Activated CD4-positive, alpha-beta T cell treated with anti-CD3 and anti-CD28 coated beads, Interleukin-10, Interleukin-2, amounts not matched to agents 100 ng/mL and 50 ng/mL, durations not matched to agents 16 hours and 8 hours (primary cell): ENCODE data around the gene UBE2J1.
"Not testable (repeated sequence)": the region's sequence is repeated elsewhere in the genome, so short reads cannot be mapped to it uniquely, and the experiment has no call there.

Experiments
- DNase-seq: peaks from one replicate; pipeline ENCODE4 v3.0.0-alpha.2; 2020

The UBE2J1 gene, protein sequence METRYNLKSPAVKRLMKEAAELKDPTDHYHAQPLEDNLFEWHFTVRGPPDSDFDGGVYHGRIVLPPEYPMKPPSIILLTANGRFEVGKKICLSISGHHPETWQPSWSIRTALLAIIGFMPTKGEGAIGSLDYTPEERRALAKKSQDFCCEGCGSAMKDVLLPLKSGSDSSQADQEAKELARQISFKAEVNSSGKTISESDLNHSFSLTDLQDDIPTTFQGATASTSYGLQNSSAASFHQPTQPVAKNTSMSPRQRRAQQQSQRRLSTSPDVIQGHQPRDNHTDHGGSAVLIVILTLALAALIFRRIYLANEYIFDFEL

DNA sequence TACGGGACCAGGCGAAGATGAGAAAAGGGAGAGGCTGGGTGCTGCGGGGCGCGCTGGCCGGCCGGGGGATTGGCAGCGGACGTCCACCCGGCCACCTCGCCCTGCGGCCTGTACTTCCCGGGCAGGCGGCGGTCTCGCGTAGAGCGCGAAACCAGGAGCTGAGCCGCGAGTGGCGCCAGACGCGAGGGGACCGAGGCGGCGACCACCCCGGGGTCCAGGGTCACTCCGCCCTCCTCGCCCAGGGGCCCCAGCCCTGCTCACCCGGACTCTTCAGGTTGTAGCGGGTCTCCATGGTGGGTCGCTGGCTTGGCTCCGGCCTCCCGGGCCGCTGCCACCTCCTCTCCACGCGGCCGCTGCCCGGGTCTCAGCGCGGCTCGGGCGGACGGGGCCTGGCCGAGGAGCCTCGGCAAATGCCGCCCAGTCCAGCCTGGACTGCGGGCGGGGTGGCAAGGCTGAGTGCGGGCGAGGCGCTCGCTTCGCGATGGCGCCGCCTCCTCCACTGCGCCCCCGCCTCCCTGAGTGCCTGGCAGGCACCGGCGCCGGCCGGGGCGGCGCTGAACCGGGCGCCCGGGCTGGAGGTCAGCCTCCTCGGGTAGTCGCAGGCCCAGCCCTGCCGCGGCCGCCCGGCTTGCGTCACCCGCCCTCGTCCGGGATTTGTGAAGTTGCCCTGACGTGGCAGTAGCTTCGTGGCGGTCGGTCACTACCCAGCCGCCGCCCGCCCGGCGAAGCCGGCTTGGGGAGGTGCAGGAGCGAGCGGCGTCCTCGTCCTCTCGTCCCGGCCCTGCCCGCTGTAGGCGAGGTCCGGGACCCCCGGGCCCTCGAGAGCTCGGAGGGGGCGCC, at the start of gene UBE2J1:
Gene UBE2J1 (minus strand): TSS at position 445 of the 840 bp plus-strand sequence. CDS start 153 bp downstream, at position 292.
- peak; percentile 88 for DNase-seq

DNA sequence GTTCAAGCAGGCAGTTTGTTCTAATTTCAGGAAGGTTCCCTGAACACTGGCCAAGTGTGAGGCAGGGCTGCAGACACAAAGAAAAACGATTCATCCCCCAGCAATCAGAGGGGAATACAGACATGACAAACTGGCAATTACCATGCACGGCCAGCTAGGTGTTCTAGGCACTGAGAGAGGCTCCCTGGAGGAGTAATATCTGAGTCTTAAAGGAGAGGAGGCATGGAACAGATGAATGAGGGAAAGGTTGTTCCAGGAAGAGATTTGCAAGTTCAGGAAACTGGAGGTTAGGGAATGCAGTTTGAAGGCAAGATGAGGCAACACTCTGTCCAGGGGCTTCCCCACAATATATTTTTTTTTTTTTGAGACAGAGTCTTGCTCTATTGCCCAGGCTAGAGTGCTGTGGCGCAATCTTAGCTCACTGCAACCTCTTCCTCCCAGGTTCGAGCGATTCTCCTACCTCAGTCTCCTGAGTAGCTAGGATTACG, 48.4 kb upstream of the UBE2J1 start:
- no peak for DNase-seq

DNA sequence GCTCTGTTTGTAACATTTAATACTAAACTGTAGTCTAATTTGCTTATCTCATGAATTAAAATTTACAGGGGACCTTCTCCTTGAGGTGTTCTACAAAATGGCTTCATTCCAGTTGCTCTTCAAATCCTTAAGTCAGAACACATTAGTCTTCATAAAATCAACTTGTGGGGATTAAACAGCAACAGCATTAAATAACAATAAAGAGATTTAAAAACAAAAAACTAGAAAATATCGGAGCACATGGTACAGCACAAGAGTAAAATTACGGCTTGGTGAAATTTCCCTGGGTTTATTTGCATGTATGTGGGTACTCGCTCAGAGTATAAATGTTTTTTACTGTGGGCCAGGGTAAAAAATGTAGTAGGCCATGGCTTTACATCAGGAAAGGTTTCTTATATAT, 47.5 kb upstream of the UBE2J1 start:
- DNase-seq, result no peak

DNA sequence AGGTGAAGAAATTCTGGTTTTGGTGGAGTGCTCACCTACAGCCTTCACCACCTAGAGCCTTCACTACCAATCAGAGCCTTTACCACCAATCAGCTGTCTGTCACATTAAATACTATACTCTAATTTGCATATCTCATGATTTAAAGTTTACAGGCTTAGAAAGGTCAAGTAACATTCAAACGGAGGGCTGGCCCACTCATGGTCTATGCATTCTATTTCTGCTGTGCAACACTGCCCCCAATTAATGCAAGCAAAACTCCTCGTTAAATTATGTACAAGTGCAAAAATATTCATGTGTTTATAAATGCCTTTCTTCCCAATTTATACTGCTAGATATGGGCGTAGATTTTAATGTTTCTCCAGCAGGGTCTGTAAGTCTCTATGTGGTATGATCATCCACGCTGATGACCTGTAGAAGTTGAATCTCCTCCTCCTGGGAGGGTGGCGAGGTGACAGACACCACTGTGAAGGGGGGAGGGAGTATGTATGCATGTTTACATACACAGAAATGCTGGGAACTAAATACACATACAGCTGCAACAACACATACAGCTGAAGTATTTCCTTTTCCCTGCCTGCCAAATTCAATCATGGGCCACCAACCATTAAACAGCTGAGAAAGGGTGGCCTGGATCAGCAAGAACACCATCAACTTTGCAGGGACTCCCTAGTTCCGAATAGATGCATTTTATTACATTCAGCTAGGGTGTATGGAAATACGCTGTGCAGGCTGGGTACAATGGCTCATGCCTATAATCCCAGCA, 46.4 kb upstream of the UBE2J1 start:
- DNase-seq, result no peak

DNA sequence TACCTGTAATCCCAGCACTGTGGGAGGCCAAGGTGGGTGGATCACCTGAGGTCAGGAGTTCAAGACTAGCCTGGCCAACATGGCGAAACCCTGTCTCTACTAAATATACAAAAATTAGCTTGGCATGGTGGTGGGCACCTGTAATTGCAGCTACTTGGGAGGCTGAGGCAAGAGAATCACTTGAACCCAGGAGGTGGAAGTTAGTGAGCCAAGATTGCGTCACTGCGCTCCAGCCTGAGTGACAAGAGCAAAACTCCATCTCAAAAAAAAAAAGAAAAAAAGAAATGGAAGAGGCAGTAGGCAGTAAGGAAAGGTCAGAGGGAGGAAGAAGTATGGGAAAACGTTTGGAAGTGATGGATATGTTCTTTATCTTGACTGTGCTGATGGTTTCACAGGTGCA, 45.4 kb upstream of the UBE2J1 start:
- not testable (repeated sequence) for DNase-seq

DNA sequence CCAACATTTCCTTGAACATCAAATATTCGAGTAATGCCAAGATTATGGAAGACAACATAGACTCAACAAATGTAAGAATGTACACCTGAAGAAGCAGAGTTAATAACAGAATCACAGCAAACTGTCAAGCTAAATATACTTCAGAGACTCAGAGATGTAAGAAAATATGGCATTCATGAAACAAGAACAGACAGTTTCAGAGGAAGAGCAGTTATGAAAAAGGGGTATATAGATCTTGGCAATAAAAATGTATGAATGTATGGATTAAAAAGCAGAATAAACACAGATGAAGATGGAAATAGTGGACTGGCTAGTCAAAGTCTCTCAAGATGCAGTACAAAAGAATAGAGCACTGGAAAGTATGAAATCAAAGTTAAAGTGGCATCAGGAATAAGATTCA, 41.1 kb upstream of the UBE2J1 start:
- no peak for DNase-seq

DNA sequence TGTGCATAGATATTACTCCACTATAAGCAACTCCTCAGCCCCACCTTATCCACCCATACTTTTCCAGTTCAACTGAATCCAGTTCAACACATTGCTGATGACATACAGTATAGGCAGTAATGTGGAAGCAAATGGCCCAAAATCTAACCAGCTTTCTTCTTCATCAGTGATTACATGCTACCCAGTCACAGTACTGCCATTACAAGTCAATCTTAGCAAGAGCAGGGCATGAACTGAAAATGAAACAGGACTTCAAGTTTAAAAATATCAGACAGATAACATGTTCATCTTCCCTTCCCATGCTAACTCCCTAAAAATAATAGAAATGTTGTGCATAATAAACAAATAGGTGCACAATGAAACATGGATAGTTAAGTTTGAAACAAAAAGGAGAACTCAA, 40.3 kb upstream of the UBE2J1 start:
- DNase-seq, result no peak

DNA sequence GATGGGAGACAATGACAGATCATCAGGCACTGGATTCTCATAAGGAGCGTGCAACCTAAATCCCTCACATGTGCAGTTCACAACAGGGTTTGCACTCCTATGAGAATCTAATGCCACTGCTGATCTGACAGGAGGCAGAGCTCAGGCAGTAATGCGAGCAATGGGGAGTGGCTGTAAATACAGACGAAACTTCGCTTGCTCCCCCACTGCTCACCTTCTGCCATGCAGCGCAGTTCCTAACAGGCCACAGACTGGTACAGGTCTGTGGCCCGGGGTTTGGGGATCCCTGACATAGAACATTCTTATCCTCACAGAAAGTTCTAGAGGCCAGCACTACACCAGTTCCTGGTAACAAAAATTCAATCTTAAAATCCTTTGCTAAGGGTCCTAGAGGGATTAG, 36.3 kb upstream of the UBE2J1 start:
- DNase-seq, result no peak

DNA sequence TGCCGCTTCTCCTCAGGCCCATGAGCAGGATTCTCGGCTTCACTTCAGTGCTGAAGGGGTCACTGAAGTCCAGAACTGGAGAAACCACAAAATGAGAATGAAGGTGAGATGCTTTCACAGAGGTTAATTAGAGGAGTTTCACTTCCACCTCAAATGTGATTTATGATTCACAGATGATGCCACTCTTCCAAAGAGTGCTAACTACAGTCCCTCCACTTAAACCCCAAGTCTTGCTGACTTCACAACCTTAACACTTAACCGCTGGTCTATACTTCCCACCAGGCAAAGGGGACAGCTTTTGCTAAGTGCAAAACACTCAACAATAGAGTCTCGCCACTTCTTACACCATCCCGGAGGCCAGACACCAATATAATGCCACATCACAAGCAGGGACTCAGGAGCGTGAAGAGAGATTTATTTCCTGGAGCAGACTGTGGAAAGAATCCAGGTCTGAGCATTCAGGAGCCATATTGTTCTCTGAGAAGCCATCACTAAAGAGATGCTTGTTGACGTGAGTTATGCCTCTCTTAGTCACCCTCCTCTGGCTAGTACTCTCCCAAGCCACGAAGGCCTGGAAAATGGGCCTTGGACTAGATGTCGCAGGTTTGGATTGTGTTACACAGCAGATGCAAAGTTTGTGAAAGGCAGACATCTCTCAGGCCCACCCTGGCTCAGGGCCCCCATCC, 35.1 kb upstream of the UBE2J1 start:
- no peak for DNase-seq

DNA sequence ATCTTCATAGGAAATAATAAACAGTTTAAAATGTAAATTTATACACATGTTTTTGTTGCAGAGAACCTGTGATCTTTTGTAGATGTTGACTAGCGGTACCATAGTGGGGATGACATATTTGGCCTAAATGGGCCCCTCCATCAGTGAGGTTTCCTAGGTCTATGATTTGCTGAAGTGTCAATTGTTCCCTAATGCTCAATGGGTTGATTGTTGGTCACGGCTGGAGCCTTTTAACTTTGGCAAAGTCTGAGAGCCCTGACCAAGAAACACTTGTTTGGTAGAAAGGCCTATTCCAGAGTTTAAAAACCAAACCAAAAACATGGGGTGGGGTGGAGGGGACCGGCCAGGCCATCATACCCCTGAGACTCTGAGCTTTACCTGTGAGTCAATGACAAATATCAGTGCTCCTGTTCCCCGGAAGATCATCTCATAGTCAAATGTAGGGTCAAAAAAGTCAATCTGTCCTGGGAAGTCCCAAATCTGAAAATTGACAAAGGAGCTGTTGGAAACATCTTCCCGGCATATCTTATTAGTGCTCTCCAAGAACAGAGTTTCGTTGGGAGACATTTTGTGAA, 34.5 kb upstream of the UBE2J1 start:
- DNase-seq, result no peak

DNA sequence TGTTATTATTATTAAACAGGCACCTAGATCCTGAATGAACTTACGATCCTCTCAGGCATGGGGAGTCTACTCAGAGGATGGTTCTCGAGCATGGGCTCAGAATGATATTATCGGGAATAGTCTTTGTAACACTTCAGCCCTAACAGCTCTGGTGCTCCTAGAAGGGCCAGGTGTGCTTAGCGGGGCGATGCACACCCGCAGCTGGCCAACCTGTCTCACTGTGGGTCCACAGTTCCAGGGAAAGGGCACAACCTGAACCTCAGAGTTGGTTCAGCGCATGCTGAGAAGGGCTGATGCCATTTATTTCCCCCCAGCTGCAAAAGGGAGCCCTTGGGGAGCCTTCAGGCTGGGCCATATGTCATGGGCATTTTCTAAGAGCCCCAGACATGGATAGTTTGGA, 33.3 kb upstream of the UBE2J1 start:
- DNase-seq, result no peak

DNA sequence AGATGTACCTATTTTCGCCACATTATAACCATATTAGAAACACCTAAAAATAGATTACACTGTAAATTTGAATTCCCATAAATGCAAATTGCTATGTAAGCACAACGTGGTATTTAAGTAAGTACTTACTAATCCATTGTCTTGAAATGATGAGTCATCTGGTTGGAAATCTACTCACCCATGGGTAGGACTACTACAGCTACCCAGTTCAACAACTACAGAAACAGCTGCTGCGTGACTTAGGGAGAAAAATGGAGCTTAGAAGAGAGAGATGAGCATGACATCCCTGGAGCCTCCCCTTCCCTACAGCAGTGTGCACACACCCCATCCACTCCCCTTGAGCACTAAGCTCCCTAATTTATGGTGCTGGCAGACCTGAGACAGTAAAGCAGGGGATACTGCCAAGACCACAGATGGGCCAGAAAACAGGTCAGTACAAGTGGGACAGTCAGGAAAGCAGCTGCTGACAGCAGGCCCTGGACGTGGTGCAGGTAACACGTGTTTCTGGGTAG, 32.7 kb upstream of the UBE2J1 start:
- DNase-seq, result peak; percentile 34

DNA sequence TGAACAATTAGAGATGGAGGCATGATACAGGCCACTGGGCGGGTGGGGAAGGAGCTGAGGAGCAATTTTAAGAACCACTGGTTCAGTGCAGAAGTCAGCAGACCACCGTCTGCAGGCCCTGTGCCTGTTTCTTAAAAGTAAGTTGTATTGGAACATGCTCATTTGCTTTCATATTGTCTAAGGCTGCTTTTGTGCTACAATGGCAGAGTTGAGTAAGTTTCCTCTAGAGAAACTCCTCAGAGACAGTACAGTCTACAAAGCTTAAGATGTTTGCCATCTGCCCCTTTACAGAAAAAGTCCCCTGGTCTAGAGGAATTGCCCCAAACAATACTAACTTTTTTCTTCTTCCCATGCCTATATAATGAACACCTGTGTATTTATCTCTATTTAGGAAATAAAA, 28.5 kb upstream of the UBE2J1 start:
- no peak for DNase-seq

DNA sequence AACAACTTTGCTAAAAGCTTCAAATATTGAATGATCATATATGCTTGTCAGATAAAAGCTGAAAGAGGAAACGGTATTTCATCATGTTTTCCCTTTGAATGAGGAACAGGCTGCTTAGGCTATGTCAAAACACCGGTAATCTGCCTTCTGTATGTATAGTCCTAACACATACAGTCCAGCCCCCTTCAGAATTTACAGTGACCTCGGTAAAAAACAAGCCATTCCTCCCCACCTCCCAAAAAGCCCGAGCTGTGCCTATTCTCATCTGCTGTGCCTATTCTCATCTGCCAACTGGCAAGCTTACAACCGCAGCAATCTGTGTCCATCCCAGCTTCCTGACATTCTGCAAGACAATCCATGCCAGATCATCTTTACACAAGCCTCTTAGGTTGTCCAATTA, 26.8 kb upstream of the UBE2J1 start:
- DNase-seq, result no peak

DNA sequence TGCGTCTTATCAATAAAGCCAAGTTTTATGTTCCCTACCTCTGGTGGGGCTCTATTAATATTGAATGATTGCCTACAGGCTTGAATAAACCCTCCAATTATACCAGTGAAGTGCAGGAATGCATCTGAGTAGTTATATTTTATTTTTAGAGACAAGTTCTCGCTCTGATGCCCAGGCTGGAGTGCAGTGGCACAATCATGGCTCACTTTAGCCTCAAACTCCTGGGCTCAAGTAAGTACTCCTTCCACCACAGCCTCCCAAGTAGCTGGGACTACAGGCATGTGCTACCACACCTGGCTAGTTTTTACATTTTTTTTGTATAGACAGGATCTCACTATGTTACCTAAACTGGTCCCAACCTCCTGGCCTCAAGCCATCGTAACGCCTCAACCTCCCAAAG, 26.1 kb upstream of the UBE2J1 start:
- no peak for DNase-seq

DNA sequence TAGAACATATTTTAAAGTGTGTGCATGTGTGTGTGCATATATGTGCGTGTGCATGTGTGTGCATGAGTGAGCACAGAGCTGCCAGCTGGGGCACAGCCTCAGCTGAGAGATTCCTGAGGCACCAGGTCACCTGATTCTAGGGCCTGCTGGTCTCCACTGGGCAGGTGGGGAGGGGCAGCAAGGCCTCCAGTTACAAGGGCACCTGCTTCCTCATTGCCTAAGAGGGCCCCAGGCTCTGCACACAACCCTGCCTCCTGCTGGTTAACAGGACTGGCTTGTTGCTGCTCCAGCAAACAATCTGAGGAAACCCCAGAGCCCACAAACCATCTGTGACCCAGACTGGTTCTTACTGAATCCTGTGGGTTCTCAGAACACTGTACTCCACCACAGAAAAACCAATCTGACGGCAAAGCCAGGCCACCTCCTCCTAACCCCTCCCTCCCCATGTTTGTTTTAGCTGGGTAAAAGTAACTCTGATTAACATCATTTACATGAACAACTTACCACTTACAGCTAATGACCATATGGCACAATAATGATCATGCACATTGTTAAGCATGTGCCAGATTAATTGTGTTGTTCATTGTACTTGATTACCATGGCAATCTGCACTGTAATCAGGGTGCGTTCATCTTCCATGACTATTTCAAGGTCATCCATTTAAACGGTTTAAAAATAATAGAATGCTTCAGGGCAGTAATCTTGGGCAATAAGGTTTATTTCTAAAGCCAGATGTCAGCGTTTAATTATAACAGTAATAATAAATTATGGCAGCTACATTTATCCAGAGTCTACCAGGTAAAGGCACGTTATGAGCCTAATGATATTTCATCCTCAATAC, 23.1 kb upstream of the UBE2J1 start:
- DNase-seq, result peak; percentile 83

DNA sequence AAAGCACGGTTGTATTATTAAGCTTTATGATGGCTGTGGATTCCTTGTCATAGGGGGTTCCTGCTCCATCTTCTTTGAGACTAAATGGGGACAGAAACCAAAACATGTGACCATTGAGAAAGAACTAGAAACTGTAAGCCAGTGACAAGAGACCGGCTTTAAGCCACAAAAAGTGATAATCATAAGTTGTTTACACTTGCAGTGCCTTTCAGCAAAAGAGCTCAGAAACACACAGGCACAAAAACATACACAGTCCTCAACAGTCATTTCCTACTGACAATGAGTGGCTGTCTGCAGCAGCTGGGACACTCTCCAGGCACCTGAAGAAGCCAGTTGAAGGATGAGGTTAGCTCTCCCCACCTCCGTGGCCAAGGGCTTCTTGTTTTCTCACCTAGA, 20.0 kb upstream of the UBE2J1 start:
- peak; percentile 55 for DNase-seq

DNA sequence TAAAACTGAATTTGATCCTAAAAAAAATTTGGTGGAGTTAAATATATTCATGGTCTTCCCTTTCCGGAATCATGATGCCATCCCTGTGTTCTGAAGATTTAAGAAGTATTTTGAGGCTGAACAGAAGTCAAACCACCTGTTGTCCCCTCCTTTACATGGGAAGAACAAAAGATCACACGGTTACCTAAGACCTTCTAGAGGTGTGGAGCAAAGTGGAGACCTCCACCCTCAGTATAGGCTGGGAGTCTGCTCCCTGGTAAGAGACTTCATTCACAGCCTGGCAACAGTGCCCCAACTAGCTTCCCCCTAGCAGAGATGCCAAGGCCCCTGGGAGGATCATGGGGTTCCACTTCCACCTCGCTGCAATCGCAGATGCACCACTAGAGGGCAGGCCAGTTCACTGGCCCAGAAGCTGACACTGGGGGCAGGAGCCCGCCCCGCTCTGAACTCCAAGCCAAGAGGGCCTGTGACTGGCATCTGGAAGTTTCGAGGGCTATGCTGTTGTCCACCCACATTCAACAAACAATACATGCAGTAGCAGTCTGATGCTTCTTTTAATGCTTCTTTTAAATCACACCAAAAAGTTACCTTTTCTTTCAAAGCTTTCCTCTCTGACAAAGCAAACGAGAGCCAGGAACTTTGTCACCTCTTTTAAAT, 19.5 kb upstream of the UBE2J1 start:
- DNase-seq, result peak; percentile 86

DNA sequence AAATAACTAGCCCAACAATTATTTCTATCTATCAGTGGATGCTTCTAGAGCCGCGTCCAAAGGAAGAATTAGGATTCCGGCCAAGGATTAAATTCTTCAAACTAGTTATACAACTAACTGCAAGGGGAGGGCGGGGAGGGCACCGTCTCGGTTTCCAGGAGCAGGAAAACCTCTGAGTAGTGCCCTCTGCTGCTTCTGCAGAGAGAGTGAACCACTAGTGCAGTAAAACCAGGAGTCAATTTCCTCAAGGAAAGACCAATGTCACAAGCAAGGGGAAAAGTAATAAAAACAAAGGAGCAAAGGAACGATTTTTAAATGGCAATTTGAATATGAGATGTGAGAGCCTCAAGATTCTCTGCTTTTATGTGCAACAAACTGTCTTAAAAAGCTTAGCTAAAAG, 16.5 kb upstream of the UBE2J1 start:
- no peak for DNase-seq

DNA sequence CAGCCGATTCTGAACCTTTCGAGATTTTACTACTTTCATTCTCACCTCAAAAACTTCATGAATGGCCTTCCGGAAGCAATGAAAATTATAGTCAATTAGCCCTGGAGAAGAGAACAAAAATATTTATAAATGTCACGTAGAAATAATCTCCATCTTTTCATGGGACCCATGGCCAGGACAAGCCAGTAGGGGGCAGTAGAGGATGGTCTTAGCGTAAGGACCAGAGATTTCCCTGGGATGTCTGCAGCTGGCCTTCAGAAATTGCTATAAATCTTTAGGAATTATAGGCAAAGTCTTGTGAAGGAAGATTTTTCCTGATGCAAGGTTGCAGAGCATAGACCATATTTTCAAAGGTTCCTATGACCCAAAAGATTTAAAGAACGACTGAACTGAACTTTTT, 15.6 kb upstream of the UBE2J1 start:
- DNase-seq, result peak; percentile 70

DNA sequence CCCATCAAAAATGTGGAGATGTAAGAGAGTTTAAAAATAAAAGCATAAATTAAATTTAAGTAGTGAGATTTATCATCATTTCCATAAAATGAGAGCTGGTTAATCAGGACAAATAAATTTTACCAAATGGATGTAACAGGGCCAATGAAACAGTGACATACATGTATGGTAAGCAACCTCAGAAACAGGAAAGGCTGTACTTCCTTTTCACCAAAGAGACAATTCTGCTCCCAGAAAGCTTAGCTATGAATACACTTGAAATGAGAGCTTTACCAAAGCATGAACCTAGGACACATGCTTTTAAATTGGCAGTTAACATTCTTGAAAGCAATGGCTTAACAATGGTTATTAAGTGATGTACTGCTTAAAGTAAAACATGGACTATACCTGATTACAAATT, 12.1 kb upstream of the UBE2J1 start:
- no peak for DNase-seq
